Transverse colon (tissue), 4 donors: ENCODE measurements around the gene YJEFN3. TPM values are rescaled to one million over a fixed set of nuclear protein-coding genes. Genes with fewer than 3 reads are reported as not detected.

Experiments
- DNase-seq: peaks from one replicate; pipeline ENCODE4 v3.0.0-alpha.2; 2019
- H3K27ac ChIP-seq, 4 donors: fragments of 200-600 bp; sonication (generic); 2 replicates each; pipeline ENCODE4 v1.5.1; 2016 to 2018; ENCODE audit warnings: inconsistent platforms in 4 of 4
- H3K27me3 ChIP-seq: fragments of 200-600 bp; sonication (generic); 2 replicates; pipeline ENCODE4 v1.5.1; 2017; ENCODE audit warnings: inconsistent platforms
- H3K36me3 ChIP-seq, 4 donors: fragments of 200-600 bp; sonication (generic); 2 replicates each; pipeline ENCODE4 v1.5.1; 2017 to 2019; ENCODE audit warnings: inconsistent platforms in 4 of 4
- H3K4me1 ChIP-seq, 4 donors: fragments of 200-600 bp; sonication (generic); 2 replicates each; pipeline ENCODE4 v1.5.1; 2017 to 2020; ENCODE audit warnings: inconsistent platforms in 4 of 4
- H3K4me3 ChIP-seq, 4 donors: fragments of 200-600 bp; sonication (generic); 1 replicate in 1 of 4; 2 replicates in 3 of 4; pipeline versions ENCODE4 v1.5.1 to v1.6.1; 2017 to 2019; ENCODE audit warnings: inconsistent platforms in 4 of 4
- H3K9me3 ChIP-seq, 2 donors: fragments of 200-600 bp; sonication (generic); 2 replicates each; pipeline ENCODE4 v1.5.1; 2017 to 2019; ENCODE audit warnings: inconsistent platforms in 2 of 2
- EP300 ChIP-seq: sonication (generic); formaldehyde crosslinking; IDR thresholded peaks from one replicate; pipeline ENCODE4 v1.6.1; 2017; ENCODE audit warnings: antibody characterized with exemption, low read depth
- POLR2A ChIP-seq: fragments of 450-650 bp; IDR thresholded peaks from one replicate; pipeline ENCODE4 v1.6.1; 2016; ENCODE audit warnings: antibody characterized with exemption, mild to moderate bottlenecking, moderate library complexity
- POLR2AphosphoS5 ChIP-seq, 3 donors: sonication (generic); formaldehyde crosslinking; IDR thresholded peaks; one replicate each; pipeline ENCODE4 v1.6.1; 2016; ENCODE audit warnings: antibody characterized with exemption in 3 of 3
- WGBS, 2 donors: methylation state at CpG; one replicate each; pipeline ENCODE4 v1.1.5; 2018; ENCODE audit warnings: low coverage in 1 of 2; 5-methylcytosine and 5-hydroxymethylcytosine counted together
- in situ Hi-C, 4 donors: fragments of 200-750 bp; cut with MboI; loops; one replicate each; pipeline versions ENCODE4 v1.15.0 to v1.15.1; 2017; ENCODE audit warnings: low sequenced_read_pairs in 3 of 4, low pct_ligation_motif_present in 1 of 4, low pct_unique_long_range_greater_than_20kb in 1 of 4
- intact Hi-C: fragments of 100-400 bp; cut with DNase I; formaldehyde crosslinking; loops from one replicate; pipeline ENCODE4 v1.15.1; 2023; ENCODE audit warnings: low total_unique reads
- total RNA-seq, 4 donors: library from RNA; depleted of rRNA; stranded (reverse); fragments of >200 nt; gene quantifications; one replicate each; pipeline ENCODE4 v1.1.0, GENCODE V29; 2016
- TF ChIP-seq, protein P1 (sequence below), 5 experiments: fragments of 200-600 bp in 3 of 5; fragments of 450-650 bp in 2 of 5; sonication (generic) in 3 of 5; IDR thresholded peaks; 1 replicate in 2 of 5; 2 replicates in 3 of 5; pipeline ENCODE4 v1.5.1; 2016 to 2017; ENCODE audit warnings: antibody characterized with exemption in 5 of 5, inconsistent platforms in 3 of 5, mild to moderate bottlenecking in 2 of 5, moderate library complexity in 1 of 5

YJEFN3 gene
- total RNA-seq, 4 donors from 2014 or later, result 3.5 to 6.0 (median 4.0) TPM

DNA sequence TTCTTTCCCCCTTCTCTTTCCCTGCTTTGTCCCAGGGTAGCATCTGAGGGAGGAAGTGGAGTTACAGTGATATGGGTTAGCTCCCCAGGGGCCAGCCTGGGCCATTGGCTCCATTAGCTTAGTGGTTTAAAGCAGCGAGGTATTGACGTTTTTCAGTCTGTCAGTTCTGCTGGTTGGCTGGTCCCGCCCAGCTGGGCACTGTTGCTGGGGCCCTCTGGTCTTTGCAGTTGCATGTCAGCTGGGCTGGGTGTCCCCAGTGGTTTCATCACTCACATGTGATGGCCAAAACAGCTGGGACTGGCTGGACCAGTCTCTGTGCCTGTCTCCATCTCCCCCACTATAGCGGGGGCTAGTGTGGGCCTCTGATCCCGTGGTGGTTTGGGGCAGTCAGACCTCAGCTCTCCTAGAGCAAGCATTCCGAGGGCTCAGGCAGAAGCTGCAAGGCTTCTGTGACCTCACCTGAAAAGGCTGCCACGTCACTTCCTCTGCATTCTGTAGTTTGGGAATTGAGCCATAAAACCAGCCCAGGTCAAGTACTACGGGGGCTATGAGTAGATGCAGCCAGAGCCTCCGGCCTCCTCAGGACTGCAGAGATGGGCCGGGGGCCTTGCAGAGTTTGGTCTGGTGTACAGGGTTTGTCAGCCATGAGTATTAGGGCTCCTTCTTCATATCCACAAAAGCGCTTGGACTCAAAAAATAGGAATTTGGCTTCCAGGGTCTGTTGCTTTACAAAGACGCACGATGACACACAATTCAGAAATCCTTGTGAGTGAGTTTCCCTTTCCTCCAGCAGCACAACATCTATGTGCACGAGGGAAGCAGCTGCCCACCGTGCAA lies 43.3 kb upstream of the YJEFN3 start:
- no peak for DNase-seq
- WGBS, 2 donors, result 76% methylated on average over 15 of the region's 15 CpGs; no CpG with 5 or more reads in 1 of the 2 donors
- no peaks in the 10 kb centered on the region for H3K27me3 ChIP-seq
- in situ Hi-C loops (loop anchor here in 3 of 4 donors (25.0 kb wide), 2 partner anchors 123 to 298 kb away; partner anchors contain the start of genes BORCS8 (in 1 of the 3) and RFXANK (in 1 of the 3)), intact Hi-C loops (loop anchor here (2.0 kb wide), 1 partner anchor 117 kb away; no protein-coding TSS in a partner anchor)
- TF ChIP-seq POLR2AphosphoS5 (IDR thresholded peaks at IDR 0.05), result no peak
- no peak for TF ChIP-seq EP300
- TF ChIP-seq, protein P1, sequence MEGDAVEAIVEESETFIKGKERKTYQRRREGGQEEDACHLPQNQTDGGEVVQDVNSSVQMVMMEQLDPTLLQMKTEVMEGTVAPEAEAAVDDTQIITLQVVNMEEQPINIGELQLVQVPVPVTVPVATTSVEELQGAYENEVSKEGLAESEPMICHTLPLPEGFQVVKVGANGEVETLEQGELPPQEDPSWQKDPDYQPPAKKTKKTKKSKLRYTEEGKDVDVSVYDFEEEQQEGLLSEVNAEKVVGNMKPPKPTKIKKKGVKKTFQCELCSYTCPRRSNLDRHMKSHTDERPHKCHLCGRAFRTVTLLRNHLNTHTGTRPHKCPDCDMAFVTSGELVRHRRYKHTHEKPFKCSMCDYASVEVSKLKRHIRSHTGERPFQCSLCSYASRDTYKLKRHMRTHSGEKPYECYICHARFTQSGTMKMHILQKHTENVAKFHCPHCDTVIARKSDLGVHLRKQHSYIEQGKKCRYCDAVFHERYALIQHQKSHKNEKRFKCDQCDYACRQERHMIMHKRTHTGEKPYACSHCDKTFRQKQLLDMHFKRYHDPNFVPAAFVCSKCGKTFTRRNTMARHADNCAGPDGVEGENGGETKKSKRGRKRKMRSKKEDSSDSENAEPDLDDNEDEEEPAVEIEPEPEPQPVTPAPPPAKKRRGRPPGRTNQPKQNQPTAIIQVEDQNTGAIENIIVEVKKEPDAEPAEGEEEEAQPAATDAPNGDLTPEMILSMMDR (IDR thresholded peaks at IDR 0.05), result no peak
- TF ChIP-seq POLR2A, result no peak
- H3K4me1 ChIP-seq, result peaks cover 15 to 45% (median 41%) of the 10 kb centered on the region in 4 donors
- H3K36me3 ChIP-seq, result no peaks in the 10 kb centered on the region
- H3K4me3 ChIP-seq, result no peak overlapping the region
- H3K9me3 ChIP-seq, result no peaks in the 10 kb centered on the region
- H3K27ac ChIP-seq, result no peak overlapping the region

DNA sequence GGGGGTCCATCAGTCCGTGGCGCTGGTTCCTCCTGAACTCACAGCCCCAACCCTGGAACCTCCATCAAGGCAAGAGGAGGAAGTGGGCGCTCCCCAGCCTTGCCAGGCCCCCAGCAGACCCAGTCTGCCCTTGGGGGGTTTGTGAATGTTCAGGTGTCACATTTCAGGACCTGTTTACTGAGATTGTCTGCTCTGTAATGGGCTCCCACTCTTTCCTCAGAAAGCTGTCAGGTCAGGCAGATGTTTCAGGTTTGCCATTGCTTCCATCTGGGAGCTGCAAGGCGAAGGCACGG lies 42.8 kb upstream of the YJEFN3 start:
- Histone ChIP-seq H3K27me3 (no peaks in the 10 kb centered on the region), H3K4me1 (peaks cover 15 to 49% (median 42%) of the 10 kb centered on the region in 4 donors), H3K36me3 (no peaks in the 10 kb centered on the region), H3K9me3 (no peaks in the 10 kb centered on the region), H3K27ac (no peak overlapping the region), H3K4me3 (no peak overlapping the region)
- no peak for TF ChIP-seq EP300
- TF ChIP-seq, protein P1 (IDR thresholded peaks at IDR 0.05), result no peak
- TF ChIP-seq POLR2AphosphoS5 (IDR thresholded peaks at IDR 0.05), result no peak
- TF ChIP-seq POLR2A, result no peak
- WGBS, 2 donors, result 97% methylated on average over 5 of the region's 5 CpGs; no CpG with 5 or more reads in 1 of the 2 donors
- DNase-seq, result no peak
- in situ Hi-C loops, result loop anchor here in 3 of 4 donors (25.0 kb wide), 2 partner anchors 124 to 299 kb away; partner anchors contain the start of genes BORCS8 (in 1 of the 3) and RFXANK (in 1 of the 3)
- intact Hi-C loops, result loop anchor here (2.0 kb wide), 1 partner anchor 117 kb away; no protein-coding TSS in a partner anchor

DNA sequence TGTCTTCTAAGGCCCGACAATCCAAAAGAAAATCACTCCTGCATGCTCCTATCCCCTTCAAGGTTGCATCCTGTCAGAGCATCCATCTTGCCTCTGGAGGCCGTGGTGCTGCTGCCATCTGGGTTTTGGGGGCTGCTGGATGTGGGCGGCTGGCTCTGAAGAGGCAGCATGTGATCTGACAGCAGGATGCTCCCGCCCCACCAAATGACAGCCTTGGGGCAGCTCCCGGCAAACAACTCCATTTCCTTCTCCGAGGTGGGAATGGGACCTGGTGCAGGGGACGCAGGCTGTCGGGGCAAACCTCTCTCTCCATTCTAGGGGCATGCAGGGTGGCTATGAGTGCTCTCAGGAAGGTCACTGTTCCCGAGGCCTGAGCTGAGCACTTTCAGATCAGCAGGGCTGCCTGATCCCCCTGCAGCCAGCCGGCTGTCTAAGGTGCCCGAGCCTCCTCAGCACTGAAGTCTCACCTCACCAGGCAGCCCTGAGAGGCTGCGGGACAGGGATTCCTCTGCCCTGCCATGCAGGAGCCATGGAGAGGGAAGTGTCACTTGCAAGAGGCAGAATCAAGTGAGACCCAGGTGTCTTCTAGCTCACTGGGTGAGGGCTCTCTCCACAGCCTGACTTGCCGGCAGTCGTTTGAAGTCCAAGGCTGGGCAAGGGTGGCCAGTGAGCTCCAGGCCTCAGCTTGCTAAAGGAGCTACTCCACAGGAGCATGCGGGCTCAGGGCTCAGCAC lies 42.2 kb upstream of the YJEFN3 start:
- no peaks in the 10 kb centered on the region for H3K27me3 ChIP-seq
- H3K36me3 ChIP-seq, result no peaks in the 10 kb centered on the region
- DNase-seq, result no peak
- H3K9me3 ChIP-seq, result no peaks in the 10 kb centered on the region
- in situ Hi-C loops (loop anchor here in 3 of 4 donors (25.0 kb wide), 2 partner anchors 124 to 299 kb away; partner anchors contain the start of genes BORCS8 (in 1 of the 3) and RFXANK (in 1 of the 3)), intact Hi-C loops (no loop called here)
- 74% methylated on average over 15 of the region's 15 CpGs; no CpG with 5 or more reads in 1 of the 2 donors for WGBS, 2 donors
- no peak overlapping the region for H3K27ac ChIP-seq
- peaks cover 15 to 49% (median 42%) of the 10 kb centered on the region in 4 donors for H3K4me1 ChIP-seq
- TF ChIP-seq EP300 (no peak), POLR2AphosphoS5 (IDR thresholded peaks at IDR 0.05) (no peak), POLR2A (no peak)
- TF ChIP-seq, protein P1 (IDR thresholded peaks at IDR 0.05), result no peak
- H3K4me3 ChIP-seq, result no peak overlapping the region
